Parathyroid adenoma (tissue), 2 donors: ENCODE measurements around the gene PTPN2.

Experiments
- H2AFZ ChIP-seq: fragments of 300-600 bp; sonication (generic); one replicate; pipeline ENCODE4 v1.7.0; 2017; ENCODE audit warnings: antibody characterized with exemption, mild to moderate bottlenecking
- H3K27ac ChIP-seq: fragments of 300-600 bp; sonication (generic); one replicate; pipeline ENCODE4 v1.7.0; 2017
- H3K27me3 ChIP-seq: fragments of 300-600 bp; sonication (generic); one replicate; pipeline ENCODE4 v1.7.0; 2017; ENCODE audit warnings: low read length; ENCODE audit not compliant: control insufficient read depth, insufficient read depth
- H3K36me3 ChIP-seq: fragments of 300-600 bp; sonication (generic); one replicate; pipeline ENCODE4 v1.7.0; 2017; ENCODE audit warnings: low read length; ENCODE audit not compliant: control insufficient read depth, insufficient read depth
- H3K4me1 ChIP-seq: fragments of 300-600 bp; sonication (generic); one replicate; pipeline ENCODE4 v1.7.0; 2017; ENCODE audit warnings: control low read depth
- H3K4me2 ChIP-seq: fragments of 300-600 bp; sonication (generic); one replicate; pipeline ENCODE4 v1.7.0; 2017; ENCODE audit warnings: low read length
- H3K4me3 ChIP-seq: fragments of 300-600 bp; sonication (generic); one replicate; pipeline ENCODE4 v1.7.0; 2017; ENCODE audit warnings: low read depth, low read length
- H3K79me2 ChIP-seq: fragments of 300-600 bp; sonication (generic); one replicate; pipeline ENCODE4 v1.7.0; 2017; ENCODE audit warnings: control low read depth
- H3K9ac ChIP-seq: fragments of 300-600 bp; sonication (generic); one replicate; pipeline ENCODE4 v1.7.0; 2017; ENCODE audit warnings: mild to moderate bottlenecking
- H3K9me3 ChIP-seq: fragments of 300-600 bp; sonication (generic); one replicate; pipeline ENCODE4 v1.7.0; 2017; ENCODE audit warnings: low read length; ENCODE audit not compliant: control insufficient read depth
- CTCF ChIP-seq: fragments of 300-600 bp; sonication (generic); IDR thresholded peaks from one replicate; pipeline ENCODE4 v1.7.0; 2017; ENCODE audit warnings: antibody characterized with exemption, mild to moderate bottlenecking
- donor health status: primary hyperparathyroidism.

Gene PTPN2

GRCh38 chr18:12839057-12839525 lies 44.9 kb downstream of the PTPN2 start:
- Histone ChIP-seq H3K4me3 (no peak overlapping the region), H3K36me3 (no peaks in the 10 kb centered on the region), H3K4me2 (peak overlapping the region; percentile 45), H3K27ac (no peak overlapping the region), H3K27me3 (no peaks in the 10 kb centered on the region), H3K79me2 (peaks cover 2% of the 10 kb centered on the region), H3K9me3 (no peaks in the 10 kb centered on the region), H2AFZ (no peak overlapping the region), H3K4me1 (peaks cover 9% of the 10 kb centered on the region), H3K9ac (no peak overlapping the region)
- no peak for TF ChIP-seq CTCF

- H3K27ac ChIP-seq = peak overlapping the region; percentile 20
- no peak overlapping the region for H3K9ac ChIP-seq
- peaks cover 9% of the 10 kb centered on the region for H3K4me1 ChIP-seq
- no peaks in the 10 kb centered on the region for H3K9me3 ChIP-seq
- no peak overlapping the region for H2AFZ ChIP-seq
- H3K27me3 ChIP-seq = no peaks in the 10 kb centered on the region
- no peak overlapping the region for H3K4me2 ChIP-seq
- H3K4me3 ChIP-seq = no peak overlapping the region
- H3K79me2 ChIP-seq = no peaks in the 10 kb centered on the region
- no peak for TF ChIP-seq CTCF
- no peaks in the 10 kb centered on the region for H3K36me3 ChIP-seq
These were observed 45.8 kb downstream of the PTPN2 start for GRCh38 chr18:12838178-12838634.

GRCh38 chr18:12837747-12838146 lies 46.3 kb downstream of the PTPN2 start:
- no peaks in the 10 kb centered on the region for H3K36me3 ChIP-seq
- TF ChIP-seq CTCF = no peak
- H3K4me2 ChIP-seq = no peak overlapping the region
- no peak overlapping the region for H2AFZ ChIP-seq
- no peaks in the 10 kb centered on the region for H3K9me3 ChIP-seq
- peaks cover 9% of the 10 kb centered on the region for H3K4me1 ChIP-seq
- H3K27me3 ChIP-seq = no peaks in the 10 kb centered on the region
- H3K79me2 ChIP-seq = no peaks in the 10 kb centered on the region
- H3K4me3 ChIP-seq = no peak overlapping the region
- H3K27ac ChIP-seq = no peak overlapping the region
- H3K9ac ChIP-seq = no peak overlapping the region

- H3K27me3 ChIP-seq = no peaks in the 10 kb centered on the region
- no peaks in the 10 kb centered on the region for H3K9me3 ChIP-seq
- H3K4me2 ChIP-seq = no peak overlapping the region
- no peak overlapping the region for H3K4me3 ChIP-seq
- no peak overlapping the region for H3K27ac ChIP-seq
- H3K4me1 ChIP-seq = peaks cover 9% of the 10 kb centered on the region
- H3K9ac ChIP-seq = no peak overlapping the region
- H2AFZ ChIP-seq = no peak overlapping the region
- no peaks in the 10 kb centered on the region for H3K36me3 ChIP-seq
- H3K79me2 ChIP-seq = no peaks in the 10 kb centered on the region
- TF ChIP-seq CTCF = no peak
These were observed 47.5 kb downstream of the PTPN2 start for GRCh38 chr18:12836551-12836950.
